GM21737 (cell line): ENCODE measurements around the gene ABHD2.
A peak's percentile ranks its signal among the peaks of the same experiment; 100 is the strongest.

Source experiments
- ATAC-seq: cut with Tn5 transposase; IDR thresholded peaks from one replicate; pipeline ENCODE4 v1.9.1; 2021; ENCODE audit warnings: mild to moderate bottlenecking, moderate library complexity; ENCODE audit not compliant: unreplicated experiment

The ABHD2 gene

DNA sequence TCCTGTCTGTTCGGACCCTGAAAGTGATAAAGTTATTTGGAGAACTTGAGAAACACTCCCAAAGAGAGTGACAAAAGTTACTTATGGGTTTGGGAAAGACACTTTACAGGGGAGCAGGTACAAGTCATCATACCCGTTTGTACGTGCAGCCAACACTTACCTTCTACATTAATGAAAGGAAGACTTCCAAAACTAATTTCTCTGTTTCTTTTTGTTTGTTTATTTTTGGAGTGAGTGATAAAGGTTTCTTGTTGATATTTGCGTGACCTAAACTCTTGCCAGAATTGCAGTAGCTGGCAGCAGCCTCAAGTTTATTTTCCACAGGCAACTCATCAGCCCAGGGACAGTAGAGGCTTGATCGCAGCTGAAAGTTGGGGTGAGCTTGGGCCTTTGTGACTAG lies 8.4 kb downstream of the ABHD2 start:
- ATAC-seq, result no peak

DNA sequence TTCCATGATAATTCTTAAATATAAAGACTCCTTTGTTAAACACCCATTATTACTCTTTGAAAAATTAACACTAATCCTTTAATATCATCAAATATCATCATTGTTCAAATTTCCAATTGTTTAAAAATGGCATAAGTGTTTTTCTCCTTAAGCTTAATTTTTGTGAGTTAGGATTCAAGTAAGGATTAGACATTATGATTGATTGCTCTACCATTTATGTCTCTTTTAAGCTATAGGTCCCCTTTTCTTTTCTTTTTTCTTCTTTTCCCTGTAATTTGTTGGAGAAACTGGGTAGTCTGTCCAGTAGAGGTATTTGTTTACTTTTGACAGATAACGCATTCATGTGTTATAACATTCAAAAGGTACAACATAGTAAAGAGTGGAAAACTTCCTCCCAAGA lies 9.1 kb downstream of the ABHD2 start:
- ATAC-seq, result no peak

DNA sequence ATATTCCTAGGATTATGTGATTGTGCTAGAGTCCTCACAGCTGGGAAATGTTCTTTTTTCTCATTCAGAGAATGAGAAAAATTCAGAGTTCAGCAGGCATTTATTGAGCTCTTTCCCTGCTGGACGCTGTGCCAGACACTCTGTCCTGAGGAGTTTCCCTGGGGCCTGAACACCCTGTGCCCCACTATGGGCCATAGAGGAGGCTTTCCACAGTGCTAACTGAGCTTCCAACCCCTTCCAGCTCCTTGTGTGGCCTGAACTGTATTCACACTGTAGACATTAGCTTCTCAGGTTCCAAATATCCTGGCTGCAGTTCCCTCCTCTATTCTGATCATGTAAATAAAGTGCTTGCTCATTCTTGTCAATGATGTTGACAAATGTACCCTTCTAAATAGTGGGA lies 10.0 kb downstream of the ABHD2 start:
- no peak for ATAC-seq

DNA sequence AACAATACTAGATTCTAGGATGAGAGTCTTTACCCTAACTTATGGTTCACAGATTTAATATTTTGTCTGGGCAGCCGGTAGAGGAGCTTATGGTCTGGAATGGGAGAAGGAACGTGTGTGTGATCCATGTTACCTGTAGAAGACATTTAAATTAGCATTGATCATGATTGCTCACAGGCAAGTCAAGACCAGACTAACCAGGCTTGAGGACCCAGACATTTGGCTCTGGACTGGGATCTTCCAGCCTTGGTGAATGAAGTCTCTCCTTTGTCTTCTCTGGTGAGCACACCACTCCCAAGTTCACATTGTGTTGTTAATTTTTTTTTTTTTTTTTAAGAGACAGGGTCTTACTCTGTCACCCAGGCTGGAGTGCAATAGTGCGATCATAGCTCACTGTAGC lies 11.7 kb downstream of the ABHD2 start:
- no peak for ATAC-seq

DNA sequence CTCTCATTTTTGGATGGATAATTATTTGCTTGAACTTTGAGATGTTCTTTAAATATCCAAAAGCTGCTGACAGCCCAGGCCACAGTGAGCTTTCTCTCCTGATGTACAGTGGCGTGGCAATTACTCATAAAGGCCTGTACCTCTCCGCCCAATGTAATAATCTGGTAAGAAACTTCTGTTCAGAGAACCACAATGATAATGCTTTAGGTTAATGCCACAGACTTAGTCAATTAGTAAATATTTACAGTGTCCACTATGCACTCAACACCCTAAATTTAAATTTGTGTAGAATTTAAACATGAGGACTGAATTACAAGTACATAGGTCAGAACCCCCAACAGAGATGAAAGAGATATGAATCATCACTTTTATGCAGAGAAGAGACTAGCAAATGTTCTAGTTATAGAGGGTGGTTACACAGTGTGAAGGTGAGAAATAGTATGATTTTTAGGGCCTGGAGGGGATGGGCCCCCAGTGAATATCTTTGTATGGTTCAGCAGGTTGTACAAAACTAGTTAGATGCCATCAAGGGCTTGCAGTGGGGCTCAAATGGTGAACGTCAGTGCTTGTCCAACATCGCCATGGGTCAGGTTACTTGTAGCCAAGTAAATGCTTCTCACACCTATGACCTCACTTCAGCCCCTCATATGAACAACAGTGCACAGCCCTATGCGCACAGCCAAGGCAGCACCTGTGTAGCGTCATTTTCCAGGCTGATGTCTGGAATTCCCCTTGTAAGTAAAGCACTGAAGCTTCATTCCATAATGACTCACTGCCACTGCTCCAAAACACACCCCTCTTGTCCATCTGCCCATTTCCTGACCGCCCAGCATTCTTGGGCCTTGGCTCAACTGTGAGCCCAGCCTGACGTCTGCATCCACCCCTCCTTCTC lies 13.3 kb downstream of the ABHD2 start:
- no peak for ATAC-seq

DNA sequence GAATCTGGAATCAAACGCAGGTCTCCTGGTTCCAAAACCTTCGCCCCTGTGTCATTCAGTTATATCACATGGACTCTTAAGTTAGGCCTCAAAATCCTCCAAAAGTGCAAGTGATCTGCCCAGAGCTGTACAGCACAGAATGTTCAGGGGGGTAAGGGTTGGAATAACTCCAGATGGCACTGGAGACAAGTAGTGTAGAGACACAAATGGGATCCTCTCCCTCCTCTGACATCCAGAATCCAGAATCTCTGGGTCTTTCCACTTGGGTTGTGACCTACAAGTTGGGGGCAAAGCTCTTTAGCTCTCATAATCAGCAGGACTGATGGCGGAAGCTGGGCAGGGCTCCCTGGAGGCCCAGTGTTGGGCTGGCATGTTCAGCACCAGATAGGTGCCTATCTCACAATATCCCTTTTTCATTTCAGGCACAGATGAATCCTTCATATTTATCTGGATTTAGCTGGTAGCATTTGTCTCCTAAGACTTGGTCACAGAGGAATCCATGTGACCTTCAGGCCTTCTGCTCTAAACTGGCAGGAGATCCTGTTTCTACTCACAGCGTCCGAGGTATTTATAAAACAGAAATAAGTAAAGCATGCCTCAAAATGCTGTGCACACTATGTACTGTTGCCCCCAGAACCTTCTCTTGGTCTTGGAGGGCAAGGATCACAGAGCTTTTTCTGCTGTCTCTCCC lies 15.4 kb downstream of the ABHD2 start:
- no peak for ATAC-seq

DNA sequence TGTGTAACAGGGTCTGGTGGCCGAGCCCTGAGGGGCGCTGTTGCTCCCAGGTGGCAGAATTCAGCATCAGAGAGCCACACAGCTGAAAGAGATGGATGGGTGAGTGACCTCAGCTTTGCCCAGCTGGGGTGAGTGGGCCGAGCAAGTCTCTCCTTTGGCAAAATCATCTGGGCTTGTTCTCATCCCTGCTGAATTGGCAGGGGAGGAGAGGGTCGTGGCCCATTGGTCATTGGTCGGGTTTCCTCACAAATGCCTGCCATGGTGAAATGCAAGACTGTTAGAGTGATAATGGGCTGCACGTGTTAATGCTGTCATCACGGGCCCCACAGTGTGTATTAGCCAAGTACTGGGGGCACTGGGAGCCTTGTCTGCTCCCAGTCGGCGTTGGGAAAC lies 15.9 kb downstream of the ABHD2 start:
- ATAC-seq, result no peak

DNA sequence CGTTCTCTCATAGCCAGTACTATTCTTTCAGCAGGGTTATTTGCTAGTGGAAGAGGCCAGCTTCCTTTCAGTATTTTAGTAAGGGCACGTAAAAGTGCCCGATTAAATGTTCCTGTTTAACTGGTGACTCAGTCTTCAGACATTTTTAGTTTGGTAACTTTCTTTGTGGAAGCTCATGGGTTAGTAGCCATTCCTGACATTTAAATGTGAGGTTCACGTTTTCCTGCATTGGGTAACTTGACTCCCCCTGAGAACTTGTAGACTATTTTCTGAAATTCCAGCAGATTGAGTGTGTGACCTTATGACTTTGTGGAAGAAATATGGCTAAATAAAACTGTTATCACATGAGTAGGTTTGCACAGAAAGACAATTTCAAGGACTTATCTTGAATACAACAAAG lies 16.9 kb downstream of the ABHD2 start:
- ATAC-seq, result no peak

DNA sequence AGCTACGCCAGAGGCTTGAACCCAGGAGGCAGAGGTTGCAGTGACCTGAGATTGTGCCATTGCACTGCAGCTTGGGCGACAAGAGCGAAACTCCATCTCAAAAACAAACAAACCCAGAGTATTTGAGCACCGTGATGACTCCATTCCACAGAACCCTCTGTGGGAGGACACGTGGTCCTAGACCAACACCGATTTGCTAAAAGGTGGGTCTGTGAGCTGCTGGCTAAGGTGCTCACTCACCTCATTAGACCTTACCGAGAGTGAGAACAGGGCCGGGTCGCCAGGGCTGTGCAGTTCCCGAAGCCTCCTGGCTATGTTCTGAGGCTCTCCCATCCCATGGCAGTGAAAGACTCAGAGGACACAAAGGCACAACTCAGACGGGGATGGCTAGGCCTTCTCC lies 17.9 kb downstream of the ABHD2 start:
- no peak for ATAC-seq

DNA sequence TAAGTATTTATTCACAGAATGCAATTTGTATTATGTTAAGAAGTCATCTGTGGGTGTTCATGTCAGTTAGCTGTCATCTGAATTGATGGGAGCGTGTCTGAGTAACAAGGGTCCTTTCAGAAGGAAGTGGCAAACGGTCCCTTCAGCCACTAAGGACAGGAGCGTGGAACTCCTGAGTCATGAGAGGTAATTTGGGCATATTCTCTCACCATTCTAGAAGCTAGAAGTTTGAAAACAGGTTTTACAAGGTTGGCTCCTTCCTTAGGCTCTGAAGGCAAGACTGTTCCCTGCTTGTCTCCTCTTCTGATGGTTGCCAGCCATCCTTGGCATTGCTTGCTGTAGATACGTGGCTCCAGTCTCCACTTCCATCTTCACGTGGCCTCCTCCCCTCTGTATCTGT lies 19.7 kb downstream of the ABHD2 start:
- ATAC-seq, result no peak

DNA sequence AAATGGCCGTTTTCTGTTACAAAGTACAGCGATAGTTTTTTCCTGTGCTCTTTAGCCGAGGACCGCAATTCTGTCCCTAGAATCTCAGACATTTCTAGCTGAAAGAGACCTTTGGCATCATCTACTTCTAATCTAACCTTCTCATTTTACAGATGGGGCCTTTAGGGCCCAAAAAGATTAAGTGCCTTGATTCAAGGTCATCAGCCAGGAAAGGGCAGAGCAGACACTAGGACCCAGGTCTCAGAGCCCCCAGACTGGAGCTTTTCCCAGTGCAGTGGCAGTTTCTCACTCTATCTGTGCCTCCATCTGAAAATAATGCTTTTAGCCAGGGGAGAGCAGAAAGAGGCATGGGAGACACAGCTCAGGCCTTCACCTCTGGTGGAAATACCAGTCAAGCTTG lies 20.6 kb downstream of the ABHD2 start:
- no peak for ATAC-seq

DNA sequence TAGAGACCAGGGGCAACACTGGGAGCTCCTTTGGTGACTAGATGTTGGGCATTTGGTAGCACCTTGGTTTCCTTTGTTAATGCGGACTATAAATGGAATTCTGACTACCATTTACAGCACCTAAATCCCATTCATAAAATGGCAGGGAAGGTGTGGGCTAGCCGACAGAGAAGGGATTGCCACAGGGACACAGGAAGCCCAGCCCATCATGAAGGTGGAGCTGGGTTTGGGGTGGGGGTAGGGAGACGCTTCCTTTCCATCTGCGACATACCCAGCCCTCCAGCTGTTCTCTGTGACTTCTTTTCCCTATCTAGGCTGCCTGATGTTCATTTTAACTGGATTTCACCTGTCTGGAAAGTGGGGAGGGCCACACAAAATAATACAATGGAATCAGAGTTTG lies 21.0 kb downstream of the ABHD2 start:
- ATAC-seq, result no peak

DNA sequence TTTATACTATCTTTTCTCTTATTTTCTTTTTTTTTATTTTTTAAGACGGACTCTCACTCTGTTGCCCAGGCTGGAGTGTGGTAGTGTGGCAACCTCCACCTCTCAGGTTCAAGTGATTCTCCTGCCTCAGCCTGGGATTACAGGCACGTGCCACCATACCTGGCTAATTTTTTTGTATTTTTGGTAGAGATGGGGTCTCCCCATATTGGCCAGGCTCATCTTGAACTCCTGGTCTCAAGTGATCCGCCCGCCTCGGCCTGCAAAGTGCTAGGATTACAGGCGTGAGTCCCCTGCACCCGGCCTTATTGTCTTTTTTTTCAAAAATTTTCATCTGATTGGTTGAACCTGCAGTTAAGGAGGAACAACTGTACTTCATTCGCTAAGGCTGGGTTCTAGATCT lies 21.8 kb downstream of the ABHD2 start:
- ATAC-seq, result no peak

DNA sequence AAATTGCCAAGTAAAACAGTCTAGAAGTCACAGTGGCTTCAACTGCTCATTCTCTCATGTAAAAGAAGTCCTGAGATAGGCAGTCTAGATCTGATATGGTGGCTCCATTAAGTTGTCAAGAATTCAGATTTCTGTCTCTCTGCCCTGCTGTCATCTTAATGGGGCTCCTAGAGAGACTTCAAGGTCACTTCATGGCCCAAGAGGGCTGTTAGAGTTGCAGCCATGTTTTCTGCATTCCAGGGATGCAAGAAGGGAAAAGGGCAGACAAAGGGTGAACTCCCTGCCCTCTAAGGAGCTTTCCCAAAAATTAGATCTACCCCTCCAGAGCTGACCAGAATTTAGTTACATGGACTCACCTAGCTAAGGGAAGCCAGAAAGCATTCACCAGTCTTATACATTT lies 23.1 kb downstream of the ABHD2 start:
- no peak for ATAC-seq

DNA sequence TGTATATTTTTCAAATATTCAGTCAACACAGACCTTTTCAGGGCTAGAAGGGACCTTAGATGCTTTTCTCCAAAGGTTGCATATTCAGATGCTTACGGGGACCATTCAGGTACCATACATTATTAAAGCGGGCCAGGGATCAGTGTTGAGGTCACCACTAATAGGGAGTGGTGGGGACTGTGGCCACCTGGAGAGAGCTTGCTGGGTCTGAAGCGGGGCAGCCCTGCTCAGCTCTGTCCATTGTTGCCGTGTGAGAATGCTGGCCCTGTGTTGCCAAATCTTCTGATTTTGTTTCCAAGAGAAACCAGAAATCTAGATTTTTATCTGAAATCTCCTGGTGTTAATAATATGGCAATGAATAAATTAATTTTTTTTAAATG lies 23.7 kb downstream of the ABHD2 start:
- no peak for ATAC-seq

DNA sequence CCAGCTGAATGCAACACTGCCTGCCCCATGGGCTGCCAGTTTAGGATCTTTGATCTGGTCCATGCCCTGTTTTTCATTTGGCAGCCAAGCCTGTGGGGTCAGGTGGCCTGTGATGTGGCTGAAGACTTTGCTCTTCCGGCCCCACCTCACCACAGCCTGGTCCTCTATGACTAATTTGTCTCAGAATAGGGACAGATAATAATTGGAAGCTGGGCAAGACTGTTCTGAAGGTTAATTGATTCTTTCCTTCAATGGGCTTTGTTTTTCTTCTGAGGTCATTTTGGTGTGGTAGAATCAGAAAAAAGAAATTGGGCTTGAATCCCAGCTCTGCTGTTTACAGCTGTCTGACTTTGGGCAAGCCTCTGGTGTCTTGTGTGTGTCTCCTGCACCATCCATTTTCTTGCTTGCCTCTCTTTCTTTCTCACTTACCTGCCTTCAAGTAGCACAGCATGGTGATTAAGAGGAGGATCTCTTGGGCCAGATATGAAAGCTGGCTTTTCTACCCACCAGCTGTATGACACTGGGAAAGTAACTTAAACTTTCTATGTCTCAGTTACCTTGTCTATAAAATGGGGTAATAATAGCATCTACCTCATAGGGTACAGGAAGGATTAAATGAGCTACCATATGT lies 24.2 kb downstream of the ABHD2 start:
- peak; percentile 88 for ATAC-seq

DNA sequence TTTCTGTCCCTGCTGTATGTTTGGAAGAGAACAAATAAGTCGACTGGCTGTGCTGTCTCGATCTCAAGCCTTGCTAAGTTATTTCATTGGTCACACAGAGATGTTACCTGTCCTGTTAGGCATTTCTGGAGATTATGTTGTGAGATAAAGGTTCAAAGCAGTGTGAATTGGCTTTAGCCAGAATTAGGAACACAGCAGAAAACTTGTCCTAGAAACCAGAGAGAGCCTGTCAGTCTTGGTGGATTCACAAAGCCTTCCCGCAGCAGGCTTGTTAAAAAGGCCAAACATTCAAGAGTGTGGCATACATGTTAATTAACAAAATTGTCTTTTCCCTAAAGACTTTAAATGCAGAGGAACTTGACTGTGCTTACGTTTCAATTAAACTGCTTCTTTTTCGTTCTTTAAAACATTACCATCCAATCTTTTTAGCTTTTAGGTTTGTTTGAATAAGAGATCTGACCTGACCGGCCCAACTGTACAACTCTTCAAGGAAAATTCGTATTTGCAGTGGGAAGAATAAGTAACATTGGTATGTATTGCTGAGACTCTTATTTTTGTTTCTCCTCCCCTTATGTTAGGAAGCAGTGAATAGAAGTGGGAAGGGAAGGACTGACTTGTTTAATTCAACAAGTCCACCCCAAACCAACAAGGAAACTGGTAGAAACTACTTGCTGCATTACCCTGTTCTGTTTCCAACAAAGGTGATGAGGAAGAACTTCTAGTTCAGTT lies 25.2 kb downstream of the ABHD2 start:
- ATAC-seq, result no peak

DNA sequence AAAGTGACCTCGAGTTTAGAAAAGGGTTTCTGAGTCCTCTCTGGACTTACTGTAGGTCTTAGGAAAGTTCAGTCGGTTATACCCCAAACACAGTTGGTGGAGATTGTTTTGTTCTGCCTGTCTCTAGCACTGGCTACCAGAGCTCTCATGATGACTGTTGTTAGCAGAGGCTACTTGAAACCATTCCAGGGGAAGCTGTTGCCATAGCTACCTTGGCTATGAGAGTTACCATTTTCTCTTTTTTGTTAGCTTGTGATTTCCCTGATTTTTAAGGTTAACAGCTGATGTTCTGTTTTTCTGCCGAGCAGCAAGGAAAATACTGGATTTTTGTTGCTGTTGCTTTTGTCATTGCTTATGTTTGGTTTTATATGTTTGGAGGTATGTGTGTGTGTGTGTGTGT lies 26.7 kb downstream of the ABHD2 start:
- no peak for ATAC-seq

DNA sequence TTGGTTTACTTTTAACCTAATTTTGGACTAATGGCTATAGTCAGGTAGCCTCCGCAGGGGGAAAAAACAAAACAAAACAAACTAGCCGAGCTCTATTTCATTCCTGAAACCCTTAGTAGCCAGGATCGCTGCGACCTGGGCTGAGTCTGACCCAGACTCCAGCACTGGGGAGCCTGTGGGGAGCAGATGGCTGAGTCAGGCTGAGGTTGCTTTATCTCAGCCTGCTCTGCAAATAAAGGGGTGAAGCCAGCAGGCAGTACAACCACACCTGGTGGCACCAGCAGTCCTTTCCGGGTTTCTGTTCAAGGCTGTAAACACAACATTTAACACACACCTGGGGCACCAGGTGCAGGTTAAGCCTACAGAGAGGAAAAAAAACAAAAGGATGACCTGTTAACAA lies 27.3 kb downstream of the ABHD2 start:
- no peak for ATAC-seq

DNA sequence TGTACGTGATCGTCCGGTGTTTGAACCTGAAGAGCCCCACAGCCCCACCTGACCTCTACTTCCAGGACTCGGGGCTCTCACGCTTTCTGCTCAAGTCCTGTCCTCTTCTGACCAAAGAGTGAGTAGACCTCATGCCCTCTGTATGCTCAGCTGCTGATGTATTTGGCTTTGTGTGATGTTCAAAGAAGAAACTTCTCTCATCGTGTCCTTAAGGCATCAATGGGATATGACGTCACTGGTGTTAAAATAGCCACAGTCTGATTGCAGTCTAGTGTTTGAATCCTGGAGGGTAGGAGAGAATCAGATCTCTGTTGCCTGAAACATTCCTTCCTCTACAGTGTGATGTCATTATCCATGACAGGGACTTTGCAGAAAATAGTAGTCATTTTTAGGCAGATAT lies 28.1 kb downstream of the ABHD2 start:
- no peak for ATAC-seq

DNA sequence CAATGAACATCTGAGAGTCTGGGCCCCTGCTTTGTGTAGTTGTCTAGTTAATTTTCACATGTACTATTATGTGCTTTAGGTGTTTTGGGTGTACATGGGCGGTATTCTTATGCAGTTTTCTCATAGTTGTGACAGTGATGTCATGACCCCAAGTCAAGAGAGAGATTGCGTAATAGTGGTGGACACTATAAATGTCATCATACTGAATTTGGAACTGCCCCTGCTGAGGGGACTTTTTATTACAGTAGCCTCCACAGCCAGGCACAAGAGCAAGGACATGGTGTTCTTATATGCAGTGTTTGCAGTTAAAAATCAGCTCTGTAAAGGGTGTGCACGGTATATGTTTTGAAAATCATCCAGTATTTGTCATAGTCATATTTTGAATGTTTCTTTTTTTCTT lies 29.5 kb downstream of the ABHD2 start:
- no peak for ATAC-seq
